WTC11 (cell line): ENCODE measurements around the gene UBA3. TPM values are rescaled to one million over a fixed set of nuclear protein-coding genes. Genes with fewer than 3 reads are reported as not detected.

Experiments
- AFF4 ChIP-seq: sonication (generic); formaldehyde crosslinking; IDR thresholded peaks from 2 replicates; pipeline ENCODE4 v1.8.1; 2023; ENCODE audit warnings: mild to moderate bottlenecking, missing genetic modification reagents, borderline replicate concordance
- ATF1 ChIP-seq: sonication (generic); formaldehyde crosslinking; IDR thresholded peaks from 2 replicates; pipeline ENCODE4 v1.8.1; 2023; ENCODE audit warnings: mild to moderate bottlenecking, moderate library complexity, missing genetic modification reagents
- CBFB ChIP-seq: sonication (generic); formaldehyde crosslinking; IDR thresholded peaks from 2 replicates; pipeline ENCODE4 v1.8.1; 2022; ENCODE audit warnings: mild to moderate bottlenecking, low read depth, missing genetic modification reagents
- CREM ChIP-seq: sonication (generic); formaldehyde crosslinking; IDR thresholded peaks from 2 replicates; pipeline ENCODE4 v1.8.1; 2022; ENCODE audit warnings: mild to moderate bottlenecking, missing genetic modification reagents, moderate library complexity
- E2F4 ChIP-seq: sonication (generic); formaldehyde crosslinking; IDR thresholded peaks from 2 replicates; pipeline ENCODE4 v1.8.1; 2022; ENCODE audit warnings: low read depth, mild to moderate bottlenecking, moderate library complexity, missing genetic modification reagents, borderline replicate concordance
- E2F5 ChIP-seq: sonication (generic); formaldehyde crosslinking; IDR thresholded peaks from 2 replicates; pipeline ENCODE4 v1.8.1; 2022; ENCODE audit warnings: mild to moderate bottlenecking, moderate library complexity, missing genetic modification reagents
- ELF4 ChIP-seq: sonication (generic); formaldehyde crosslinking; IDR thresholded peaks from 2 replicates; pipeline ENCODE4 v1.8.1; 2022; ENCODE audit warnings: low read depth, mild to moderate bottlenecking, moderate library complexity, missing genetic modification reagents
- ETV6 ChIP-seq: sonication (generic); formaldehyde crosslinking; IDR thresholded peaks from 2 replicates; pipeline ENCODE4 v1.8.1; 2022; ENCODE audit warnings: mild to moderate bottlenecking, missing genetic modification reagents
- FOXJ3 ChIP-seq: sonication (generic); formaldehyde crosslinking; IDR thresholded peaks from 2 replicates; pipeline ENCODE4 v1.9.0; 2021; ENCODE audit warnings: missing genetic modification reagents, mild to moderate bottlenecking, borderline replicate concordance
- FOXP4 ChIP-seq: sonication (generic); formaldehyde crosslinking; IDR thresholded peaks from 2 replicates; pipeline ENCODE4 v1.8.0; 2022; ENCODE audit warnings: mild to moderate bottlenecking, missing genetic modification reagents
- GRHL2 ChIP-seq: fragments of 250-450 bp; sonication (Bioruptor Pico); IDR thresholded peaks from 2 replicates; pipeline ENCODE4 v1.8.0; 2022; ENCODE audit warnings: mild to moderate bottlenecking, moderate library complexity; ENCODE audit not compliant: insufficient replicate concordance, severe bottlenecking
- IRF1 ChIP-seq: sonication (generic); formaldehyde crosslinking; IDR thresholded peaks from 2 replicates; pipeline ENCODE4 v1.8.0; 2023; ENCODE audit warnings: missing genetic modification reagents
- KAT7 ChIP-seq: sonication (generic); formaldehyde crosslinking; IDR thresholded peaks from 2 replicates; pipeline ENCODE4 v1.8.1; 2023; ENCODE audit warnings: missing genetic modification reagents, mild to moderate bottlenecking, borderline replicate concordance
- MYBL2 ChIP-seq: sonication (generic); formaldehyde crosslinking; IDR thresholded peaks from 2 replicates; pipeline ENCODE4 v1.8.1; 2023; ENCODE audit warnings: mild to moderate bottlenecking, moderate library complexity, missing genetic modification reagents
- NR1H2 ChIP-seq: sonication (generic); formaldehyde crosslinking; IDR thresholded peaks from 2 replicates; pipeline ENCODE4 v1.9.0; 2021; ENCODE audit warnings: mild to moderate bottlenecking, moderate library complexity, missing genetic modification reagents
- NR2C2 ChIP-seq: sonication (generic); formaldehyde crosslinking; IDR thresholded peaks from 2 replicates; pipeline ENCODE4 v1.8.0; 2022; ENCODE audit warnings: mild to moderate bottlenecking, missing genetic modification reagents
- NR3C1 ChIP-seq: sonication (generic); formaldehyde crosslinking; conservative IDR thresholded peaks from 2 replicates; pipeline ENCODE4 v1.8.1; 2023; ENCODE audit warnings: low read depth, mild to moderate bottlenecking, missing genetic modification reagents
- SMAD3 ChIP-seq: sonication (generic); formaldehyde crosslinking; IDR thresholded peaks from 2 replicates; pipeline ENCODE4 v1.8.0; 2022; ENCODE audit warnings: missing genetic modification reagents, mild to moderate bottlenecking, borderline replicate concordance
- SOX15 ChIP-seq: fragments of 250-450 bp; sonication (Bioruptor Pico); IDR thresholded peaks from 2 replicates; pipeline ENCODE4 v1.9.0; 2021; ENCODE audit warnings: mild to moderate bottlenecking
- USF1 ChIP-seq: sonication (generic); formaldehyde crosslinking; IDR thresholded peaks from 2 replicates; pipeline ENCODE4 v1.8.0; 2022; ENCODE audit warnings: mild to moderate bottlenecking, missing genetic modification reagents
- USF2 ChIP-seq: sonication (generic); formaldehyde crosslinking; IDR thresholded peaks from 2 replicates; pipeline ENCODE4 v1.8.1; 2023; ENCODE audit warnings: mild to moderate bottlenecking, missing genetic modification reagents, moderate library complexity
- ZNF232 ChIP-seq: sonication (generic); formaldehyde crosslinking; IDR thresholded peaks from 2 replicates; pipeline ENCODE4 v1.8.0; 2022; ENCODE audit warnings: mild to moderate bottlenecking, missing genetic modification reagents
- ZNF317 ChIP-seq: sonication (generic); formaldehyde crosslinking; IDR thresholded peaks from 2 replicates; pipeline ENCODE4 v1.8.1; 2023; ENCODE audit warnings: low read depth, mild to moderate bottlenecking, moderate library complexity, missing genetic modification reagents, borderline replicate concordance
- ZNF396 ChIP-seq: fragments of 250-450 bp; sonication (Bioruptor Pico); IDR thresholded peaks from 2 replicates; pipeline ENCODE4 v1.8.0; 2021; ENCODE audit warnings: mild to moderate bottlenecking, moderate library complexity, borderline replicate concordance
- ZNF416 ChIP-seq: fragments of 250-450 bp; sonication (Bioruptor Pico); IDR thresholded peaks from 2 replicates; pipeline ENCODE4 v1.9.0; 2021; ENCODE audit warnings: mild to moderate bottlenecking, inconsistent platforms
- ZNF512 ChIP-seq: sonication (generic); formaldehyde crosslinking; IDR thresholded peaks from 2 replicates; pipeline ENCODE4 v1.8.1; 2022; ENCODE audit warnings: missing genetic modification reagents, borderline replicate concordance
- total RNA-seq: library from RNA; stranded (reverse); gene quantifications from 3 replicates; pipeline ENCODE4 v1.2.3, GENCODE V29; 2021

The UBA3 gene
- total RNA-seq, 1 experiment from 2014 or later: 75.0 TPM

GRCh38 chr3:69013253-69014021 lies 66.7 kb downstream of the UBA3 start, which contains the start of gene EOGT (continued):
- TF ChIP-seq MYBL2 (CRISPR knock-in tag) (peak; percentile 85), NR1H2 (CRISPR knock-in tag) (no peak), ELF4 (CRISPR knock-in tag) (no peak), ZNF512 (no peak), ETV6 (CRISPR knock-in tag) (no peak; the same call in 1 of the 2 replicates), ZNF317 (0 out of 2 replicates have a peak, but pooled peaks have one; percentile 50), FOXP4 (CRISPR knock-in tag) (peak; percentile 89), ZNF396 (CRISPR knock-in tag) (no peak), ZNF232 (CRISPR knock-in tag) (peak; percentile 85), NR2C2 (CRISPR knock-in tag) (no peak), GRHL2 (CRISPR knock-in tag) (no peak), IRF1 (CRISPR knock-in tag) (no peak), NR3C1 (CRISPR knock-in tag) (no peak), SMAD3 (CRISPR knock-in tag) (0 out of 2 replicates have a peak, but pooled peaks have one; percentile 20), AFF4 (CRISPR knock-in tag) (no peak), E2F5 (CRISPR knock-in tag) (peak; percentile 80), ZNF416 (CRISPR knock-in tag) (no peak), SOX15 (no peak), FOXJ3 (CRISPR knock-in tag) (no peak), KAT7 (CRISPR knock-in tag) (peak; percentile 85; the same call in 1 of the 2 replicates), CREM (CRISPR knock-in tag) (peak; percentile 64; the same call in 1 of the 2 replicates), E2F4 (CRISPR knock-in tag) (0 out of 2 replicates have a peak, but pooled peaks have one; percentile 45), USF2 (CRISPR knock-in tag) (peak; percentile 82), USF1 (CRISPR knock-in tag) (peak; percentile 82), CBFB (CRISPR knock-in tag) (no peak), ATF1 (CRISPR knock-in tag) (no peak)
